H9 (cell line): Measurements from ENCODE around the gene NDUFAF2. TPM values are rescaled to one million over a fixed set of nuclear protein-coding genes. Genes with fewer than 3 reads are reported as not detected.

Experiments
- DNase-seq: peaks from one replicate; pipeline ENCODE4 v3.0.0-alpha.2; 2017
- H2AFZ ChIP-seq: one replicate; pipeline ENCODE4 v1.6.1; 2013; ENCODE audit warnings: mild to moderate bottlenecking, low read length, control low read depth, moderate library complexity
- H2AK5ac ChIP-seq: 2 replicates; pipeline ENCODE4 v1.6.1; 2013; ENCODE audit warnings: low read length, control low read depth, mixed read lengths; ENCODE audit not compliant: insufficient read length
- H2BK120ac ChIP-seq: one replicate; pipeline ENCODE4 v1.6.1; 2013; ENCODE audit warnings: low read depth, mild to moderate bottlenecking, low read length, control low read depth, inconsistent platforms; ENCODE audit not compliant: poor library complexity, severe bottlenecking
- H2BK12ac ChIP-seq: 2 replicates; pipeline ENCODE4 v1.6.1; 2013; ENCODE audit warnings: low read length, control low read depth, mixed read lengths, low read depth; ENCODE audit not compliant: insufficient read length
- H2BK15ac ChIP-seq: 2 replicates; pipeline ENCODE4 v1.6.1; 2013; ENCODE audit warnings: low read depth, low read length, control low read depth
- H2BK20ac ChIP-seq: one replicate; pipeline ENCODE4 v1.6.1; 2013; ENCODE audit warnings: low read depth, mild to moderate bottlenecking, low read length, control low read depth, inconsistent platforms; ENCODE audit not compliant: poor library complexity, severe bottlenecking
- H2BK5ac ChIP-seq: 2 replicates; pipeline ENCODE4 v1.6.1; 2013; ENCODE audit warnings: low read length, control low read depth, mixed read lengths; ENCODE audit not compliant: insufficient read length
- H3K14ac ChIP-seq: 2 replicates; pipeline ENCODE4 v1.6.1; 2013; ENCODE audit warnings: low read length, control low read depth; ENCODE audit not compliant: insufficient read depth
- H3K18ac ChIP-seq: 2 replicates; pipeline ENCODE4 v1.6.1; 2013; ENCODE audit warnings: low read depth, mild to moderate bottlenecking, mixed read lengths, low read length, control low read depth; ENCODE audit not compliant: insufficient read length
- H3K23ac ChIP-seq: 2 replicates; pipeline ENCODE4 v1.6.1; 2013; ENCODE audit warnings: low read length, control low read depth, mixed read lengths, low read depth; ENCODE audit not compliant: insufficient read length
- H3K23me2 ChIP-seq: 2 replicates; pipeline ENCODE4 v1.6.1; 2013; ENCODE audit warnings: low read depth, mild to moderate bottlenecking, mixed read lengths, low read length, control low read depth; ENCODE audit not compliant: insufficient read length, poor library complexity, severe bottlenecking
- H3K27ac ChIP-seq: 2 replicates; pipeline ENCODE4 v1.5.1; 2013; ENCODE audit warnings: low read length, control low read depth, mixed read lengths, low read depth; ENCODE audit not compliant: insufficient read length
- H3K27me3 ChIP-seq: 2 replicates; pipeline ENCODE4 v1.6.1; 2013; ENCODE audit warnings: low read length, control low read depth, inconsistent platforms; ENCODE audit not compliant: insufficient read depth
- H3K4ac ChIP-seq: 2 replicates; pipeline ENCODE4 v1.6.1; 2013; ENCODE audit warnings: low read depth, mild to moderate bottlenecking, control low read depth, inconsistent platforms, low read length, moderate library complexity
- H3K4me1 ChIP-seq: 2 replicates; pipeline ENCODE4 v1.6.1; 2013; ENCODE audit warnings: low read length, control low read depth, inconsistent platforms; ENCODE audit not compliant: insufficient read depth
- H3K4me2 ChIP-seq: 2 replicates; pipeline ENCODE4 v1.6.1; 2013; ENCODE audit warnings: low read length, control low read depth, mixed read lengths; ENCODE audit not compliant: insufficient read length, insufficient read depth
- H3K56ac ChIP-seq: 2 replicates; pipeline ENCODE4 v1.6.1; 2013; ENCODE audit warnings: low read depth, mild to moderate bottlenecking, mixed read lengths, low read length, control low read depth; ENCODE audit not compliant: insufficient read length
- H3K79me1 ChIP-seq: 2 replicates; pipeline ENCODE4 v1.6.1; 2013; ENCODE audit warnings: low read depth, mild to moderate bottlenecking, moderate library complexity, low read length, control low read depth, inconsistent platforms; ENCODE audit not compliant: insufficient read depth, poor library complexity, severe bottlenecking
- H3K79me2 ChIP-seq: 2 replicates; pipeline ENCODE4 v1.6.1; 2013; ENCODE audit warnings: low read length, control low read depth, inconsistent platforms; ENCODE audit not compliant: insufficient read depth
- H3K9ac ChIP-seq: 2 replicates; pipeline ENCODE4 v1.6.1; 2013; ENCODE audit warnings: low read length, control low read depth, mixed read lengths; ENCODE audit not compliant: insufficient read length; ENCODE audit errors: extremely low read depth
- H3K9me3 ChIP-seq: one replicate; pipeline ENCODE4 v1.6.1; 2013; ENCODE audit warnings: low read depth, low read length, inconsistent platforms; ENCODE audit not compliant: control insufficient read depth
- H3T11ph ChIP-seq: one replicate; pipeline ENCODE4 v1.6.1; 2013; ENCODE audit warnings: mild to moderate bottlenecking, low read length, control low read depth, inconsistent platforms
- H4K20me1 ChIP-seq: one replicate; pipeline ENCODE4 v1.6.1; 2013; ENCODE audit not compliant: control insufficient read depth, insufficient read length, insufficient read depth
- H4K5ac ChIP-seq: 2 replicates; pipeline ENCODE4 v1.6.1; 2013; ENCODE audit warnings: low read depth, mild to moderate bottlenecking, mixed read lengths, low read length, control low read depth; ENCODE audit not compliant: insufficient read length
- H4K8ac ChIP-seq: replicated peaks from 2 replicates; pipeline ENCODE4 v1.6.1; 2013; ENCODE audit warnings: low read length, control low read depth, mixed read lengths, low read depth; ENCODE audit not compliant: insufficient read length
- H4K91ac ChIP-seq: 2 replicates; pipeline ENCODE4 v1.6.1; 2013; ENCODE audit warnings: low read depth, mild to moderate bottlenecking, moderate library complexity, mixed read lengths, low read length, control low read depth; ENCODE audit not compliant: insufficient read length
- H3K27ac Mint-ChIP-seq, 3 experiments: 2 replicates in 2 of 3; 3 replicates in 1 of 3; pipeline ENCODE4 v1.8.0; 2020 to 2021; ENCODE audit warnings: mixed read lengths in 3 of 3, mild to moderate bottlenecking in 1 of 3, moderate library complexity in 1 of 3
- H3K27me3 Mint-ChIP-seq: 2 replicates; pipeline ENCODE4 v1.8.0; 2021; ENCODE audit warnings: low read depth, mild to moderate bottlenecking, moderate library complexity, mixed read lengths
- H3K36me3 Mint-ChIP-seq, 3 experiments: 2 replicates in 2 of 3; 3 replicates in 1 of 3; pipeline ENCODE4 v1.8.0; 2020 to 2021; ENCODE audit warnings: low read depth in 3 of 3, mixed read lengths in 3 of 3; ENCODE audit not compliant: insufficient read depth in 1 of 3
- H3K4me1 Mint-ChIP-seq, 2 experiments: 2 replicates each; pipeline ENCODE4 v1.8.0; 2020; ENCODE audit warnings: mixed read lengths in 2 of 2
- H3K4me3 Mint-ChIP-seq, 2 experiments: 2 replicates in 1 of 2; 3 replicates in 1 of 2; pipeline ENCODE4 v1.8.0; 2020 to 2021; ENCODE audit warnings: mild to moderate bottlenecking in 2 of 2, mixed read lengths in 2 of 2, moderate library complexity in 1 of 2
- H3K9me3 Mint-ChIP-seq, 2 experiments: 2 replicates in 1 of 2; 3 replicates in 1 of 2; pipeline ENCODE4 v1.8.0; 2020; ENCODE audit warnings: mild to moderate bottlenecking in 2 of 2, mixed read lengths in 2 of 2, moderate library complexity in 1 of 2
- CTCF ChIP-seq: fragments of 200-600 bp; sonication (generic); conservative IDR thresholded peaks from 3 replicates; pipeline ENCODE4 v1.8.0; 2021; ENCODE audit warnings: antibody characterized with exemption, mild to moderate bottlenecking
- WGBS: extraction: QIAGEN DNeasy Blood & Tissue Kit; methylation state at CpG from one replicate; pipeline ENCODE4 v1.1.7; 2013; ENCODE audit warnings: missing lambda C conversion rate, low lambda C conversion rate, mixed read lengths; ENCODE audit not compliant: insufficient read length; ENCODE audit errors: extremely low coverage; 5-methylcytosine and 5-hydroxymethylcytosine counted together
- total RNA-seq: library from RNA; stranded (reverse); gene quantifications from 2 replicates; pipeline ENCODE4 v1.2.1, GENCODE V29; 2021

The NDUFAF2 gene
- total RNA-seq, 1 experiment from 2014 or later, result 31.4 TPM

DNA sequence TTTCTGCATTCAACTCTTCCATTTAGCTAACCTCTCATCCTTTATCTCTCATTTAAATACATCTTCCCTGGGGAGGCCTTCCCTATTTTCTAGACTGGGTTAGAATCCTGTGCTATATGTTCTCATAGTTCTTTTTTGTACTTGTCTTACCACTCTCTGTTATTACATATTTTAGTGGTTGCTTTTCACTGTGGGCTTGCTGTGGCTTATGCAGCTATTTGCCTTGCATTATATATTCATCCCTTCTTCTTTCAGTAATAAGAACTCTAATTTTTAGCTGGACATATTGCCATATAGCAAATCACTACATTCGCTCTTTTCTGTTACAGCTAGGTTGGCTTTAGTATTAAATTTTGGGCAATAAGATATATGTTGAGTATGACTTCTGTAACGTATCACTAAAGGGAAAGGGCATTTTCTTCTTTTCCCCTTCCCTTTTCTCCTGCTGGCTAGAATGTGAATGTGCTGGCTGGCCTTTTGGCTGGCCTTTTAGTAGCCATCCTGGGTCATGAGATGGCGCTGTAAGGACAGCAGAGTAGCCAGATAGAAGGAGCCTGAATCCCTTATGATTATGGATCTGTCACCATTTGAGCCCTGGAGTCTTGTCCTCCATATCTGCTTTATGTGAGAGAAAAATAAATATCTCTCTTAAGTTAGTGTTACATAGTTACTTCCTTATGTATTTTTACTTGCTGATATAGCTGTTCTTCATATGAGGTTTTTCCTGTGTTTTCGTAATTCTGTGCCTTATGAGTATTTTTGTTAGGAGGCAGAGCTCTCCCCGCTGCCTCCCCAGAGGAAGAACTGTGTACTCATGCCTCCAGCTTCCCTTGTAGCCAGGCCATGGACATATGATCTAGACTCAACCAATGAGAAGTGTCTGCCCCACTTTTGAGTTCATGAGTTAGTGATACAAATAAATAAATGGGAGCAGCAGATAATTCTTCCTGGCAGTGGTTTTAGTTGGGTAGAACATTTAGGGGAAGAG lies 65.8 kb downstream of the NDUFAF2 start:
- H3K4me2 ChIP-seq, result no peak overlapping the region
- no peak overlapping the region for H2BK20ac ChIP-seq
- H3K4me1 Mint-ChIP-seq, result no peaks in the 10 kb centered on the region
- H3K4me1 ChIP-seq, result no peaks in the 10 kb centered on the region
- H3K4ac ChIP-seq, result no peak overlapping the region
- H2AK5ac ChIP-seq, result no peak overlapping the region
- no peaks in the 10 kb centered on the region for H3K9me3 ChIP-seq
- H3K14ac ChIP-seq, result no peak overlapping the region
- H3K9me3 Mint-ChIP-seq, result no peaks in the 10 kb centered on the region; a peak in 1 of 5 replicates
- no peak overlapping the region for H3K27ac ChIP-seq
- TF ChIP-seq CTCF, result peak; percentile 80
- no peaks in the 10 kb centered on the region for H3K23me2 ChIP-seq
- H3K23ac ChIP-seq, result no peak overlapping the region
- no peak overlapping the region for H4K91ac ChIP-seq
- H2BK5ac ChIP-seq, result no peak overlapping the region
- no peaks in the 10 kb centered on the region for H3K27me3 Mint-ChIP-seq
- DNase-seq, result peak; percentile 51
- no peaks in the 10 kb centered on the region; a peak in 1 of 7 replicates for H3K36me3 Mint-ChIP-seq
- H2BK15ac ChIP-seq, result no peak overlapping the region
- no CpG with 5 or more reads among the region's 5 CpGs for WGBS
- H3K9ac ChIP-seq, result no peak overlapping the region
- H2BK12ac ChIP-seq, result no peak overlapping the region
- no peak overlapping the region for H3T11ph ChIP-seq
- no peak overlapping the region for H3K27ac Mint-ChIP-seq
- H3K27me3 ChIP-seq, result no peaks in the 10 kb centered on the region
- no peak overlapping the region for H3K4me3 Mint-ChIP-seq
- H3K79me1 ChIP-seq, result no peaks in the 10 kb centered on the region
- no peaks in the 10 kb centered on the region for H3K79me2 ChIP-seq
- H2AFZ ChIP-seq, result no peak overlapping the region
- H4K5ac ChIP-seq, result no peak overlapping the region
- H3K56ac ChIP-seq, result no peak overlapping the region
- H2BK120ac ChIP-seq, result no peak overlapping the region
- no peak overlapping the region for H3K18ac ChIP-seq
- no peaks in the 10 kb centered on the region for H4K20me1 ChIP-seq
- no peak overlapping the region for H4K8ac ChIP-seq
